GM10266 (cell line): ENCODE measurements around the gene PRDM15.

Source experiments
- DNase-seq: peaks from one replicate; pipeline ENCODE4 v3.0.0; 2012; ENCODE audit errors: extremely low spot score
- CTCF ChIP-seq: IDR thresholded peaks from 2 replicates; pipeline ENCODE4 v1.5.1; 2012; ENCODE audit warnings: mild to moderate bottlenecking, low read depth; ENCODE audit not compliant: control insufficient read depth, insufficient read depth; ENCODE audit errors: missing control alignments

Gene PRDM15

GRCh38 chr21:41758550-41758949 is 120.6 kb downstream of the PRDM15 start:
- no peak for TF ChIP-seq CTCF
- DNase-seq, result no peak

DNA sequence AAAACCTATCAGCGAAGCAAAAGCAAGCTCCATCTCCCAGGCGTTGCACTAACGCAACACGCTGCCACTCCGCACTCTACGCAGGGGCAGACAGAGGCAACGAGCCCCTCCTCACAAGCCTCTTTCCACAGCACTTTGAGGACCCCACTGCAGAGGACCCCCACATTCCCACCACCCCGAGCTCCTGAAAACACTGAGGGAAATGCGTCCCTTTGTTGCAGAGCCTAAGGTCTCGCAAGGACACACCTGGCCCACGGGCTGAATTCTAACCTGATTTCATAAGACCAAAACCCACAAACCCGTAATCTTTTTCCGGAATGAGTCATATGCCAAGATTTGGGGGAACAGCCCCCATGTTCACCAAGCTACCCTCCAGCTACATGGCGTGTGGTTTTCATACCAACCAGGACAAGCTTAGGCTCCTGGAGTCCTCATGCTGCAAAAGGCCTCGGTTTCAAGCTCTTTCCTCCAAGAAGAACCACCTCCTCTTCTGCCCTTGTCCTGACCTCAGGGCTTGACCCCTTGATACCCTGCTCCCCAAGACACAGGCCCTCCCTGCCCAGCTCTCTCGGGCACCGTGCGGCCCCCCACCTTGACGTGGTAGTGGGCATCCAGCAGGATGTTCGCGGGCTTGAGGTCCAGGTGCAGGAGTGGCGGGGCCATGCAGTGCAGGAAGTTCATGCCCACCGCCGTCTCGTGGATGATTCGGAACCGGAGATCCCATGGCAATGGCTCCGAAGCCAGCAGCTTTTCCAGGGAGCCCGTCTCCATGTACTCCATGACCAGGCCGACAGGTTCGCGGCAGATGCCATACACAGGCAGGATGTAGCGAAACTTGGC is 123.0 kb downstream of the PRDM15 start:
- no peak for DNase-seq
- TF ChIP-seq CTCF, result no peak

DNA sequence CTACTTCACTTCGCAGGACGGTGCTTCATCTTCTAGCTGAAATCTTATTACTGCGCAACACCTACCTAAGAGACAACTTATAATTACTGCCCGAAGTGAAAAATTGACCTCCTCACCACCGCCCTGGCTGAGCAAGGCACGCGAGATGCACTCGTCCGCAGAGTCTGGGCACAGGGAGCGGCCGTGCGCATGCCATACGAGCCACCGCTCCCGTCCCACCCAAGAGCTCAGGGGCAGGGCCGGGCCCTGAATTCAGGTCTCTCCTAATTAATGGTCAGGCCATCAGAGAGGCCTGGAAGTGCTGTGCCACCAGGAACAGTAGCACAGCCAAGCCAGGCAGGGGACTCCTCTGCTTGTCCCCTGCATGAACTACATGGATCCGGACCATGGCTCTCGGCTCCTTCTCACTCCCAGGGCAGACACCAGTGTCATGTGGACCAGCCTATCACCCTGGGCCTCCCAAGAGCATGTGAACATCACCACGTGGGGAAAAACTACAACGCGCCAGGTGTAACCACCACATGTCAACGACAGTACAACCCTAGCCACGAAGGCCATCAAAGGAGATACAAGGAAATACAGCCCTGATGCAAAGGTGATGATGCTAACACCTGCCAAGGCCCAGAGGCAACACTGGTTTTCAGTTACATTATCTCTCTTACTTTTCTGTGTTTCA is 123.7 kb downstream of the PRDM15 start:
- TF ChIP-seq CTCF, result no peak
- DNase-seq, result no peak

GRCh38 chr21:41754479-41754891 is 124.7 kb downstream of the PRDM15 start:
- no peak for TF ChIP-seq CTCF
- no peak for DNase-seq

GRCh38 chr21:41753006-41753898 is 125.9 kb downstream of the PRDM15 start:
- no peak for DNase-seq
- TF ChIP-seq CTCF, result no peak

DNA sequence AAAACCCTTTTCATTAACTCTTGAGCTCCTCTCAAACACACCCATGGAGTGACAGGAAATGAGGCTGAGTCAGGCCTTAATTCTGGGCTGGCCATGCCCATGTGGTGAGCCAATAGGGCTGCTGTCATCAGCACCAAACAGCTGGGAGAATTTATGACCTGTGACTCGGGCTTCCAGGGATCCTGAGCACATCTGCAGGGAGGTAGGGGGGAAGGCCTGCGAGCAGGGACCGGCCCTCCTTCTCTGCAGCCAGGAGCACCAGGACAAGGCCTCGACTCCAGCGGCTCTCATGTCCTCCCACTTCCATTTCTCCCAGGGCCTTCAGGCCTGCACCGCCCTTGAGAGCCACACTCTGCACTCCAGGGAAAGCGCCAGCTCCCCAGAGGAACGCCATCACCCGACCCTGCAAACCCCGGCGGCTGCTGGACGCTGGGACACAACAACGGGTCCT is 126.9 kb downstream of the PRDM15 start:
- no peak for TF ChIP-seq CTCF
- no peak for DNase-seq
